Peyer's patch (tissue), 4 donors: ENCODE results near the gene JPT1. TPM values are rescaled to one million over a fixed set of nuclear protein-coding genes. Genes with fewer than 3 reads are reported as not detected.

ENCODE experiments used
- DNase-seq, 3 donors: peaks; one replicate each; pipeline ENCODE4 v3.0.0-alpha.2; 2017 to 2019
- H3K27ac ChIP-seq, 4 donors: fragments of 200-600 bp; sonication (generic); one replicate each; pipeline ENCODE4 v1.5.1; 2016 to 2019
- H3K27me3 ChIP-seq, 2 donors: fragments of 200-600 bp; sonication (generic); one replicate each; pipeline ENCODE4 v1.5.1; 2019
- H3K36me3 ChIP-seq, 3 donors: fragments of 200-600 bp; sonication (generic); one replicate each; pipeline ENCODE4 v1.5.1; 2016 to 2019
- H3K4me1 ChIP-seq, 4 donors: fragments of 200-600 bp; sonication (generic); one replicate each; pipeline ENCODE4 v1.5.1; 2016 to 2019
- H3K4me3 ChIP-seq, 4 donors: fragments of 200-600 bp; sonication (generic); 1 replicate in 3 of 4; 2 replicates in 1 of 4; pipeline ENCODE4 v1.5.1; 2016 to 2019; ENCODE audit warnings: mild to moderate bottlenecking in 1 of 4
- H3K9me3 ChIP-seq, 4 donors: fragments of 200-600 bp; sonication (generic); one replicate each; pipeline ENCODE4 v1.5.1; 2016 to 2019; ENCODE audit warnings: mild to moderate bottlenecking in 1 of 4
- POLR2A ChIP-seq, 2 donors: fragments of 450-650 bp; IDR thresholded peaks; one replicate each; pipeline ENCODE4 v1.5.1; 2017; ENCODE audit warnings: antibody characterized with exemption in 2 of 2, mild to moderate bottlenecking in 2 of 2, moderate library complexity in 2 of 2
- total RNA-seq, 4 donors: library from RNA; depleted of rRNA; stranded (reverse); fragments of >200 nt; gene quantifications; one replicate each; pipeline ENCODE4 v1.1.0, GENCODE V29; 2016
- TF ChIP-seq, protein P1 (sequence below), 6 experiments: fragments of 450-650 bp in 4 of 6; fragments of 200-600 bp in 2 of 6; sonication (generic) in 1 of 6; IDR thresholded peaks; one replicate each; pipeline ENCODE4 v1.5.1; 2017 to 2019; ENCODE audit warnings: antibody characterized with exemption in 6 of 6, mild to moderate bottlenecking in 3 of 6, moderate library complexity in 1 of 6

JPT1 gene
- total RNA-seq, 4 donors from 2014 or later = 132 to 261 (median 202) TPM

- no peak overlapping the region for H3K27ac ChIP-seq
- H3K4me3 ChIP-seq = no peak overlapping the region
- peaks cover 3 to 20% (median 4%) of the 10 kb centered on the region in 4 donors for H3K4me1 ChIP-seq
- TF ChIP-seq POLR2A (IDR thresholded peaks at IDR 0.05) = no peak
- TF ChIP-seq, protein P1, sequence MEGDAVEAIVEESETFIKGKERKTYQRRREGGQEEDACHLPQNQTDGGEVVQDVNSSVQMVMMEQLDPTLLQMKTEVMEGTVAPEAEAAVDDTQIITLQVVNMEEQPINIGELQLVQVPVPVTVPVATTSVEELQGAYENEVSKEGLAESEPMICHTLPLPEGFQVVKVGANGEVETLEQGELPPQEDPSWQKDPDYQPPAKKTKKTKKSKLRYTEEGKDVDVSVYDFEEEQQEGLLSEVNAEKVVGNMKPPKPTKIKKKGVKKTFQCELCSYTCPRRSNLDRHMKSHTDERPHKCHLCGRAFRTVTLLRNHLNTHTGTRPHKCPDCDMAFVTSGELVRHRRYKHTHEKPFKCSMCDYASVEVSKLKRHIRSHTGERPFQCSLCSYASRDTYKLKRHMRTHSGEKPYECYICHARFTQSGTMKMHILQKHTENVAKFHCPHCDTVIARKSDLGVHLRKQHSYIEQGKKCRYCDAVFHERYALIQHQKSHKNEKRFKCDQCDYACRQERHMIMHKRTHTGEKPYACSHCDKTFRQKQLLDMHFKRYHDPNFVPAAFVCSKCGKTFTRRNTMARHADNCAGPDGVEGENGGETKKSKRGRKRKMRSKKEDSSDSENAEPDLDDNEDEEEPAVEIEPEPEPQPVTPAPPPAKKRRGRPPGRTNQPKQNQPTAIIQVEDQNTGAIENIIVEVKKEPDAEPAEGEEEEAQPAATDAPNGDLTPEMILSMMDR (IDR thresholded peaks at IDR 0.05) = no peak
- H3K27me3 ChIP-seq = no peaks in the 10 kb centered on the region
- H3K36me3 ChIP-seq = peaks cover 0 to 9% (median 0%) of the 10 kb centered on the region in 3 donors
- no peak for DNase-seq
- H3K9me3 ChIP-seq = no peaks in the 10 kb centered on the region
These were observed 29.9 kb upstream of the JPT1 start for GRCh38 chr17:75183999-75184884.

GRCh38 chr17:75182569-75183436 lies 28.5 kb upstream of the JPT1 start, which contains the start of gene SUMO2:
Gene SUMO2, minus strand, starts transcription at chr17:75182959. Its CDS starts 125 bp downstream, at chr17:75182834.
- TF ChIP-seq, protein P1 (IDR thresholded peaks at IDR 0.05) = peak in 5 of 6 experiments; percentile 29 to 64 (median 57)
- peak; percentile 71 to 77 for TF ChIP-seq POLR2A (IDR thresholded peaks at IDR 0.05)
- Histone ChIP-seq H3K27ac (peak within 1 kb of the TSS; percentile 98 to 99 (median 99)), H3K36me3 (peaks cover 0 to 17% (median 0%) of the 10 kb centered on the region in 3 donors), H3K9me3 (no peaks in the 10 kb centered on the region), H3K4me1 (peaks cover 3 to 20% (median 4%) of the 10 kb centered on the region in 4 donors), H3K4me3 (peak within 1 kb of the TSS; percentile 68 to 93 (median 88)), H3K27me3 (no peaks in the 10 kb centered on the region)
- peak; percentile 94 to 98 (median 97) for DNase-seq

- H3K36me3 ChIP-seq = peaks cover 0 to 21% (median 0%) of the 10 kb centered on the region in 3 donors
- peak in 1 of 3 donors; percentile 22 for DNase-seq
- H3K9me3 ChIP-seq = no peaks in the 10 kb centered on the region
- peaks cover 3 to 20% (median 4%) of the 10 kb centered on the region in 4 donors for H3K4me1 ChIP-seq
- peak overlapping the region; percentile 98 to 99 (median 99) for H3K27ac ChIP-seq
- H3K4me3 ChIP-seq = peak overlapping the region; percentile 68 to 93 (median 88)
- H3K27me3 ChIP-seq = no peaks in the 10 kb centered on the region
- TF ChIP-seq POLR2A (IDR thresholded peaks at IDR 0.05) = no peak
- TF ChIP-seq, protein P1 (IDR thresholded peaks at IDR 0.05) = no peak
These were observed 27.9 kb upstream of the JPT1 start for GRCh38 chr17:75182319-75182568.

DNA sequence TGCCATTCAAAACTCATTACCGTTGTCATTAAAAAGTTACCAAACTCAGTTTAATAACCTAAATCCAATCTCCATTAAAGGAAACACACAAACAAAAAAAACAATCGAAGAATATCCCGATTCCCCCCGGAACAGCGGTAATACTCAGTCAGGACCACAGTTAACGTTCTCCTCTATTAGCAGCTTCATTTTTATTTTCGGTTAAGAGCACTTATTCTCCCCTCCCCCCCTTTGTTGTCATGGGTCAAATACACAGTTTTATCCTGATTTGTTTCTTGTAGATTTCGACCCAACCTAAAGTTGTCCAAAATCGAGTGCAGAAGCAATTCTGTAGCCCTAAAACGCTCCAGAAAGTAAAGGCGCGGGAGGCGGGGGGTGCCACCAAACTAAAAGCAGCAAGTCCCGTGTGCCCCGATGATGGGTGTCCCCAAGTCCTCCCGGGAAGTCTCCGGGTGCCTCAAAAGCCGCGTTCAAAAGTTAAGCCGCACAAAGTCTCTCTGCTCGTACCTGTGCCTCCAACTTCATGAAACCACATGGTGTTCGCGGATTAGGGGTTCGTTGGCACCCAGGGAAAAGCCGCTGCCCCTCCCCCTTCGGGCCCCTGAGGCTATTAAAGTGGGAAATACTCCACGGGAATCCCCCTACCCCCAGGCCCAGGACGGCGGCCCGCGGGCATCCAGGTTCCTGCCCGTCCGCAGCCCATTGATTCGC lies 27.5 kb upstream of the JPT1 start:
- Histone ChIP-seq H3K4me3 (peak overlapping the region; percentile 68 to 93 (median 88)), H3K9me3 (no peaks in the 10 kb centered on the region), H3K36me3 (peaks cover 0 to 26% (median 0%) of the 10 kb centered on the region in 3 donors), H3K4me1 (peaks cover 3 to 20% (median 4%) of the 10 kb centered on the region in 4 donors), H3K27ac (peak overlapping the region; percentile 98 to 99 (median 99)), H3K27me3 (no peaks in the 10 kb centered on the region)
- TF ChIP-seq POLR2A (IDR thresholded peaks at IDR 0.05) = no peak
- TF ChIP-seq, protein P1 (IDR thresholded peaks at IDR 0.05) = no peak
- DNase-seq = peak in 2 of 3 donors; percentile 46 to 62

- TF ChIP-seq POLR2A (IDR thresholded peaks at IDR 0.05) = no peak
- TF ChIP-seq, protein P1 (IDR thresholded peaks at IDR 0.05) = no peak
- Histone ChIP-seq H3K9me3 (no peaks in the 10 kb centered on the region), H3K4me3 (peak overlapping the region; percentile 68 to 93 (median 88)), H3K27me3 (no peaks in the 10 kb centered on the region), H3K4me1 (peaks cover 3 to 20% (median 4%) of the 10 kb centered on the region in 4 donors), H3K27ac (peak overlapping the region in 3 of 4 donors; percentile 98 to 99 (median 99)), H3K36me3 (peaks cover 0 to 32% (median 0%) of the 10 kb centered on the region in 3 donors)
- DNase-seq = no peak
These were observed 26.8 kb upstream of the JPT1 start for GRCh38 chr17:75181110-75181509.
